Cardiac septum (tissue), 1 donor: ENCODE data around the gene LRG1. TPM values are rescaled to one million over a fixed set of nuclear protein-coding genes. Genes with fewer than 3 reads are reported as not detected.
"Not testable (repeated sequence)": the region's sequence is repeated elsewhere in the genome, so short reads cannot be mapped to it uniquely, and the experiment has no call there.

ENCODE experiments used
- DNase-seq: peaks from one replicate; pipeline ENCODE4 v3.0.0-alpha.2; 2020; ENCODE audit warnings: low spot score
- intact Hi-C: fragments of 100-400 bp; cut with DNase I; formaldehyde crosslinking; loops from one replicate; pipeline ENCODE4 v1.14.0; 2022
- total RNA-seq: library from RNA; stranded (reverse); fragmentation: NEBNext Ultra II Directional; extraction: Animal tissue kit (Norgen Biotek cat#: 25700); gene quantifications from one replicate; pipeline ENCODE4 v1.2.1, GENCODE V29; 2021
- donor health status: DM: no; HTN: no; CAD: no.

The LRG1 gene
- total RNA-seq, 1 donor from 2014 or later = 0.43 TPM

DNA sequence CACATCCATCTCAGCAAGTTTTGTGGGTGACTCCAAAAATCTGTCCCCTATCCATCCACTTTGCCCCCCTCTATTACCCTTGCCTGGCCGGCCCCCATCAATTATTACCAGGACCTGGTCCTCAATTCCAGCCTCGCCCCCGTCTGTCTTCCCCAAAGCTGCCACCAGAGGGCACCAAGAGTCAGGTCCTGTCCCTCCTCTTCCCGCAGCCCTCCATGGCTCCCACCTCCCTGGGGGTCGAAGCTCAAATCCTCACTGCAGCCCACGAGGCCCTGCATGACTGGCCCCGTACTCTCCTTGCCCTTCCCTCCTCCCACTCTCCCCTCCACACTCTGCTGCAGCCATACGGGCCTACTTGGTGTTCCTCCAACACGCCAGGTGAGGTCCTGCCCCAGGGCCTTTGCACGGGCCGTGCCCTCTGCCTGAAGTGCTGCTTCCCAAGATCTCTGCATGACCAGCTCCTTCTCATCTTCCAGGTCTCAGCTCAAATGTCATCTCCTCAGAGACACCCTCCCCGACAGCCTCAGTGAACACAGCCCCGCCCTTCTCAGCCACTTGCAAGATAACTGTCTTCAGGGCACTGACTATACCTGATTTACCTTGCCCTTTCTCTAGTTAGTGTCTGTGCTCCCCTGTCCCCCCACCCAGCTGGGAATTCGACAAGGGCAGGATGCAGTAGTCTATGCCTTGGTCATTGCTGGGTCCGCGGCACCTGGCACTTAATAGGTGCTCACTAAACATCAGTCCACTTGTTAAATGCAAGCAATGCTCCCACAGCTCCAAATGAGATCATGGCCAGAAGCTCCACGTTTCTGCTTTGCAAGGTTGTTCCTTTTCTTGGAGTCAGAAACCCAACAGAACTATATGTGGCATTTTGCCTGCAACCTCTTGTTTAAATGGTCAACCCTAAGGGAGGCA lies 36.4 kb upstream of the LRG1 start:
- DNase-seq = peak; percentile 87
- intact Hi-C loops = no loop called here

DNA sequence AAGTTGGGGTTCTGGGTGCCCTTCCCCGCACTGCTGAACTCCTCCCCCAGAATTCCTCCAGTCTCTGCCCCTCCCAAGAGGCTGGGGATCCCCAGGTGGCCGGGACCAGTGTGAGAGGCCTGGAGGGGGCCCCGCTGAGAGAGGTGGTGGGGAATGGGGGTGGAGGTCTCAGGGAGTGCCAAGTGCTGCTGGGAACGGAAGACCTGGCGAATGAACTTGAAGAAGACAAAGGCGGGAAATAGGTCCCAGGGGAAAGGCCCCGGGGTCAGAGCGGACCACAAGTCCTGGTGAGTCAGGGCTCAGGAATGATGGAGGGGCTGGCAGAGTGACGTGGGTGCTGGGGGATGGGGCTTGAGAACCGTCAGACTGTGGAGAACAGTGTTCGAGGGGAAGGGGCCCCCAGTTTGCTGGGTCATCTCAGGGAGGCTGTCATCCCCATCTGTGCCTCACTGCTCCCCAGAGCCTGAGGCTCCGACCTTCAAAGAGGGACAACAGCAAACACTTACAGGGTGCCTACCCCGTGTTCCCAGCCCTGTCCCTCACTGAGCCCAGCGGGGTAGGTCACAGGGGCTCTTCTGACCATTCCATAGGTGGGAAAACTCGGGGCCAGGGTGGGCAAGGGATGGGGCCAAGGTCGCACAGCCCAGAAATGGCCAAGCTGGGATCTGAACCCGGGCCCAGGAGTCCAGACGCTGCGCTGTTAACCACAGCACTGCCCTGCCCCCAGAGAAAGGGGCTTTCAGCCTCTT lies 35.6 kb upstream of the LRG1 start:
- intact Hi-C loops = loop anchor here (2.0 kb wide), 1 partner anchor 59 kb away; no protein-coding TSS in a partner anchor
- peak; percentile 85 for DNase-seq

DNA sequence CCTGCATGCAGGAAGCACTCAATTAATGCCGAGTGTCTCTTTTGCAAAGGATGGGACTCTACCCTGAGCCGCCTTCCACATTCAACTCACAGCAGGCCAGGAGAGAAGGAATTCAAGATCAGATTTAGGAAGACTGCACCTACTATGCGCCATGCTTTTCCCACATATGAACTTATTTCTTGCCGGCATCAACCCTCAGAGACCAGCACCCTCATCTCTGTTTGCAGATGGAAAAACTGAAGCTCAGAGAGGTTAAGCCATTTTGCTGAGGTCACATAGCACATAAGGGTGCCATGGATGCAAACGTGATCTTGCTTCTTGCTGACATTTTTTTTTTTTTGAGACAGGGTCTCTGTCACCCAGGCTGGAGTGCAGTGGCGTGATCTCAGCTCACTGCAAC lies 33.8 kb upstream of the LRG1 start:
- DNase-seq = no peak
- intact Hi-C loops = loop anchor here (2.0 kb wide), 1 partner anchor 61 kb away; no protein-coding TSS in a partner anchor

DNA sequence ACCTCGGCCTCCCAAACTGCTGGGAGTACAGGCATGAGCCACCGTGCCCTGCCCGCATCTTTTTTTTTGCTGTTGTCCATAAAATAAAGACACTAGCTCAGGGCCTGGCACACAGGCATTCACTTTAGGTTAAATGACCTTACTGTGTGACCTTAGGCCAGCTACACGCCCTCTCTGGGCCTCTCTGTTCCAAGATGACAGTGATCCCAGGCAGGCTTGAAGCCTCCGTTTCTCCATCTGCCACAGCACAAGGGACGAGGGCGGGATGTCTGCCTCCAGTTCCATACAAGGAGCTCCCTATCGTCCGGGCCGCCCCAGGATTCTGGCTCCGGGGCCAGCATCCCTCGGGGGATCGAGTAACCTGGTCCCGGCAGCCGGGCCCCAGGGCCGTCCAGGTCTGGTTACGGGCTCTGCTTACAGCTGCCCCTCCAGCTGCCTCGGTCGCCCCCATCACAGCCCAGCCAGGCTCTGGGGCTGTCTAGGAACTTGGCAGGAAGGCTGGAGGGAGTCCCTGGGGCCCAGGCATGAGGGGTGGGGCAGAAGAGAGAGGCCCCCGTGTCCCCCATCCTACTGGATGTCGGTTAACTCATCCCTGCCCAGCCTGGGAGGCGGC lies 31.6 kb upstream of the LRG1 start:
- intact Hi-C loops = no loop called here
- DNase-seq = no peak

DNA sequence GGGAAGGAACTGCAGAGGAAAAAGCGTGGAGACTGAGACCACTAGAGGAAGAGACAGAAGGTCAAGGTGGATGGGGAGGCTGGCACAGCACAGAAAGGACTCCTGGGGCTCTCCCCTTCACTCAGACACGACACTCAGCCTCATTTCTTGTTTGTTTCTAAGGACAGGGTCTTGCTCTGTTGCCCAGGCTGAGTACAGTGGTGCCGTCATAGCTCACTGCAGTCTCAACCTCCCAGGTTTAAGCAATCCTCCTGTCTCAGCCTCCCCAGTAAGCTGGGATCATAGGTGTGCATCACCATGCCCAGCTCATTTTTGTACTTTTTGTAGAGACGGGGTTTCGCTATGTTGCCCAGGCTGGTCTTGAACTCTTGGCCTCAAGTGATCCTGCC lies 31.1 kb upstream of the LRG1 start:
- intact Hi-C loops = no loop called here
- DNase-seq = no peak

DNA sequence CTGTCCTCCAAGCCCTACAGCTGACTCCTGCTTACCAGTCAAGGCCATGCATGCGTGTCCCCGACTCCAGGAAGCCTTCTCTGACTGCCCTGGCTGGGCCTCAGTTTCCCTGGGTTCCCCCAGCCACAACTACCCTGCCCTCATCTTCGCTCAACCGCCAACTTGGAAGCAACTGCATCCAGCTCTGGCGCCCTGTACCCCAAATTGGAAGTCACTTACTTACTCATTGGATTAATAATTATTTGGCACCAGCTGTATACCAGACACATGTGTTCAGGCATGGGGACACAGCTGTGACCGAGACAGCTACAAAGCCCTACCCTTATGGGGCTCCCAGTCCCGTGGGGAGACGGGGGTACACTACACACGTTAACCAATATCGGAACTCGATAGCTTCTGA lies 30.6 kb upstream of the LRG1 start:
- DNase-seq = no peak

DNA sequence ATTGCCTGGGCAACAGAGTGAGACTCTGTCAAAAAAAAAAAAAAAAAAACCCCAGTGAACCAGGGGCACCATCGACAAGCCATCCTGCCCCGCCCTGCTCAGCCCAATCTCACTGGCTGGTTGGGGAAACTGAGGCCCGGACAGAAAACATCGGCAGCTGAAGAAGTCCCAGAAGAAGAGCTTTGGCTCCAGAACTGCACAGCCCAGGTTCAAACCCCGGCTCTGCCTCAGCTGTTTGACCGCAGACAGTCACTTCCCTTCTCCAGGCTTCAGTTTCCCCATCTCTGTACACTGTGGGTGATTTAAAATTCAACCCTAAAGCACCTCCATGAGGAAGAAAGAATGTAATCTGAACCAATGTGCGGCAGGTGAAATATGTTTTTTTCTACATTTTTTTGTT lies 29.1 kb upstream of the LRG1 start:
- intact Hi-C loops = no loop called here
- no peak for DNase-seq

More for the DNA sequence above, 30.6 kb upstream of the LRG1 start:
- intact Hi-C loops = no loop called here

DNA sequence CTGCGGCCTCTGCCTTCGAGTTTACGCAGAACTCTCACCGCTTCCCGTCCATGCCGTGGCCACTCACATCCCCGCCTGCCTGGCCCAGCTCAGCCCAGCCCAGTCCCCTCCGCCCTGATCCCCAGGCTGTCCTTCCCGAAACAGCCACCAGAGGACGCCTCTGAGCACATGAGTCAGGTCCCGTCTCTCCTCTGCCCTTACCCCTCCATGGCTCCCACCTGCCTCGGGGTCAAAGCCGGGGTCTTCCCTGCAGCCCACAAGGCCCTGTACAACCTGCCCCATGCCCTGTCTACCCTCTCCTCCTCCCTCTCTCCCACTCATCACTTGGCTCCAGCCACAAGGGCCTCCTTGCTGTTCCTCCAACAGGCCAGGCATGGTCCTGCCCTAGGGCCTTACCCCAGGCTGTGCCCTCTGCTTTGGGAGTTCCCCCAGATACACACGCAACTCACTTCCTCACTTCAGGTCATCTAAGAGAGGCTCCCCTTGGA lies 27.8 kb upstream of the LRG1 start:
- intact Hi-C loops = no loop called here
- peak; percentile 87 for DNase-seq

DNA sequence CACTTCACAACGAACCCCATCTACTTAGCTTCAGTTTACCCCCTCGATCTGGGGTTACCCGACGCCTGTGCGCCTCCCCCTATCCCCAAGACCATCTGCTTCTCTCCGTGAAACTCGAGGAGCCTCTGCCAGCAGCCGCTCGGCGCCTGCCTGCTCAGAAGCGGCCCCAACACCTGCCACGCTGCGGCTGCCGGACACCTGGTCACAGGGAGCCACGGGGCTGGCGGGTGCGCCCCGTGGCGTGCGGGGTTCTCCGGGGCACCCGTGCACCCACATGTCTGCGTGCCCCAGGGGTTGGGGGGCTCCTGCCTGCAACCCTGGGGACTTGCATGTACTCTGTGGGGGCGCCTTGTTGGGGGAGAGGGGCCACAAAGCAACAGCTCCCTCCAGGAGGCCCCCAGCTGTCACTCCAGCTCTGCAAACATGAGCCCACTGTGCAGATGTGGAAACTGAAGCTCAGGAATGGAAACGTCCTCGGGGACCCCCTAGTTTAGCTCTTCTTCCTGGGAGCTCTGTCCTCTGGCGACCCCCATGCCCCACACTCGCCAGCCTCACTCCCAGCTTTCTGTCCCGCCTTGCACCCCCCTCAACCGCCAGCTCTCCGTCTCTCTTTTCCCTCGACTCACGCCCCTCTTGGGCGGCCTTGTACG lies 26.7 kb upstream of the LRG1 start:
- intact Hi-C loops = no loop called here

DNA sequence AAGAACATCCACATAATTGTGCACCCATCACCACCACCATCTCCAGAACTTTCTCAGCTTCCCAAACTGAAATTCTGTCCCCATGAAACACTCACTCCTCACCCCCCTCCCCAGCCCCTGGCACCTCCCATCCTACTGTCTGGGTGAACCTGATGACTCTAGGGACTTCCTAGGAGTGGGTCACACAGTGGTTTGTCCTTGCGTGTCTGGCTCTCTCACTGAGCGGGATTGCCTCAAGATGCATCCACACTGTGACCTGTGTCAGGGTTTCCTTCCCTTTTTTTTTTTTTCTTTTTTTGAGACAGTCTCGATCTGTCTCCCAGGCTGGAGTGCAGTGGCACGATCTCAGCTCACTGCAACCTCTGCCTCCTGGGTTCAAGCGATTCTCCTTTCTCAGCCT lies 23.7 kb upstream of the LRG1 start:
- DNase-seq, intact Hi-C loops: not testable (repeated sequence)

More for the DNA sequence above, 26.7 kb upstream of the LRG1 start:
- no peak for DNase-seq

DNA sequence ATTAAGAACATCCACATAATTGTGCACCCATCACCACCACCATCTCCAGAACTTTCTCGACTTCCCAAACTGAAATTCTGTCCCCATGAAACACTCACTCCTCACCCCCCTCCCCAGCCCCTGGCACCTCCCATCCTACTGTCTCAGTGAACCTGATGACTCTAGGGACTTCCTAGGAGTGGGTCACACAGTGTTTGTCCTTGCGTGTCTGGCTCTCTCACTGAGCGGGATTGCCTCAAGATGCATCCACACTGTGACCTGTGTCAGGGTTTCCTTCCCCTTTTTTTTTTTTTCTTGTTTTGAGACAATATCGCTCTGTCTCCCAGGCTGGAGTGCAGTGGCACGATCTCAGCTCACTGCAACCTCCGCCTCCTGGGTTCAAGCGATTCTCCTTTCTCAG lies 22.2 kb upstream of the LRG1 start:
- intact Hi-C loops, DNase-seq: not testable (repeated sequence)

DNA sequence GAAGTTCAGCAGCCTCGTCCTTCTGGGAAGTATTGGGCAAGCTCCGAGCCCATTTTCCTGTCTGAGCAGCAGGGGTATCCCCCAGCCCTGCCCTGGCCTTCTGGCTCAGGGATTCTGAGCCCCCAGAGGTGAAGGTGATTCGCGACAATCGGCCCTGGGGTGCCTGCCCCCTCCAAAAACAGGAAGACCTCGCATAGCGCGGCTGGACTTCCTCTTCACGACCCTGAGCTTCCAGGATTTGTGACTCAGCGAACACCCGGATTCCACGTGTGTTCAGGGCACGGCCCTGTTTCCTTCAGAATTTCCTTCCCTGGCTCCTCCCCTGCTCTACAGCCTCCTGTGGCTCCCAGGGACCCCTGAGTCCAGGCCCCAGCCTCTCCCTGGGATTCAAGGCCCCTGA lies 19.7 kb upstream of the LRG1 start, which contains the start of gene SEMA6B:
TSS of gene SEMA6B (minus strand) at position 116 of the 400 bp plus-strand sequence. CDS start 1,227 bp downstream, outside the sequence.
- DNase-seq = peak; percentile 90
- intact Hi-C loops = loop anchor here (5.0 kb wide), 1 partner anchor 78 kb away; the partner anchor contains the start of gene TNFAIP8L1

DNA sequence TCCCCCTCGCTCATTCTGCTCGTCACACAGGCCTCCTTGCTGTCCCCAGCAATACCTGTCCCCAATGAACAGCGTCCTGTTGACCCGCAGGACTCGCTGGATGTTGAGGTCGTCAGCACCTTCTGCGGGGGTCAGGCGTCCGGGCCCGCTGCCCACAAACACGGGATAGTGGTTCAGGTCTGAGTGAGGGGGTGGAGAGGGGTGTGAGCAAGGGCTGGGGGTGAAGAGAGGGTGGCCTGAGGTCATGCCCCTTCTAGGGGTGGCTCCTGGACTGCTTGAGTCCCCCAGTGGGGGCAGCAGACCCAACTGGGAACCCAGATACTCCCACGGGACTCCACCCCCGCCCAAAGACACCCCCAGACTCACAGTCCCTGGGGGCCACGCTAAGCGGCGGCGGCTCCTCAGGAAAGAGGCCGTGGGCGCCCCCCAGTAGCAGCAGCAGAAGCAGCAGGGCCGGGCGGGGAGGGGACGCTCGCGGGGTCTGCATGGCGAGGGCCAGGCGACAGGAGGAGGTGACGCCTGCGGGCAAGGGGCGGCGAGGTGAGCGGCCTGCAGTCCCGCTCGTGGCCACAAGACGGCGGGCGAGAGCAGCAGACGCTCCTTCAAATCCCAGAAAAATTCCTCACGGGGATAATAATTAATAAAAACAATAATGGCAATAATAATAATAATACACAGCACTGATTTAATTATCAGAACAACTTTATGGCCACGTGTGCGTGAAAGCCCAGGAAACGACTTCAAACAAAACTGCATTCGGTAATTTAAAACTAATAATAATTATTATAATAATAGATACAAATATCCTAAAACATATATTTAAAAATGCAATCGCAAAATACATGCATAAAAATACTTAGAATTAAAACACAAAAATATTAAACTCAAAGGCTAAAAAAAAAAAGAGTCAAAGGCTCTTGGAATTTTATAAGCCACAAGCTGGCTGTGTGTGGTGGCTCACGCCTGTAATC lies 18.4 kb upstream of the LRG1 start:
- DNase-seq = no peak
- intact Hi-C loops = loop anchor here (5.0 kb wide), 1 partner anchor 79 kb away; the partner anchor contains the start of gene TNFAIP8L1

DNA sequence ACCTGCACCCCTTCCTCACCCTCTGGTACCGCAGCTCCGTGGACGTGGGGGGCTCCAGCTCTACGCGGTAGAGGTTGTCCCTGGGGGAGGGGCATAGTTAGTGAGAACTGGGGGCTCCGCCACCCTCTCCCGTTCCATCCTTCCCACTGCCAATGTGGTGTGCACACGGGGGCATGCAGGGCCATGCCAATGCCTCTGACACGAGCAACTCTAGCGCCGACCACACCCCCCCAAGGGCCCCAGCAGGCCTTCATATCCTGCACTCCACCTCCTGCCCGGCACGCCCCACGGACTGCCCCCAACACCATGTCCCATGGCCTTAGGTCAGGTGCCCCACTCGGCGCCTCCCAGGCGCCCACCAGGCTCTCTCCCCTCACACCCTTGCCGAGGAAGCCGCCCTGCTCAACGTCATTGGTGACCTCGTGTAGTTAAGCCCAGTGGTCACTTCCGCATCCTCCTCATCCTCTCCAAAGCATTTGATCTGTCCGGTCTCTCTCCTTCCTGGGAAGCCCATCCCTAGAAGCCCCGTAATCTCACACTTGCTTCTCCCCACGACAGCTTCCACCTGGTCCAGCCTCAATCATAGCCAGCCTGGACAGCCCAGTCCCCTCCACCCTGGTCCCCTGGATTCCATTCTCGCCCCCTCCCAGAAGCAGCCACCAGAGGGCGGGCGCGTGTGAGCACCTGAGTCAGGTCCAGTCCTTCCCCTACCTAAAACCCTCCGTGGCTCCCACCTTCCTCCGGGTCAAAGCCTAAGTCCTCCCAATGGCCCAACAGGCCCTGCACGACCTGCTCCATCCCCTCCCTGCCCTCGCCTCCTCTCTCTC lies 17.5 kb upstream of the LRG1 start:
- no peak for DNase-seq

DNA sequence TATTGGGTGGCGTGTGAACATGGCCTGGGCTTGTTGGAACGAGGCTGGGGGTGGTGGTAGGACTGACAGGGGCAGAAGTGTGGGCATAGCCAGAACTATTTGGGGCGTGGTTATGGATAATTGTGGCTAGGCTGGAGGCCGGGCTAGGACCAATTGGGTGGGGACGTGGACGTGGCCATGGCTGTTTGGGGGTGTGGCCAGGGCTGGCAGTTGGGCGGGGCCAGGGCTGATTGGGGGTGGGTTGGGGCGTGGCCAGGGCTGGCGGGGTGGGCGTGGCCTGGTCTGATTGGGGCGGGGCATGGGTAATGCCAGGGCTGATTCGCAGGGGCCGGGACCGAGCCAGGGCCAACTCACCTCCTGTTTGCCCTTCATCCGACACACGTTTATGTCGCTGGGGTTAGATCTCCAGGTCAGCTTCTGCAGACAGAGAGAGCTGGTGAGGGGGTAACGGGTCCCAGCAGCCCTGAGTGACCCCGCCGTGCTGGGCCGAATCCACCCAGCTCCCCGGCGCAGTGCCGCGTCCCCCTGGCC lies 16.8 kb upstream of the LRG1 start:
- intact Hi-C loops = loop anchor here (5.0 kb wide), 1 partner anchor 81 kb away; the partner anchor contains the start of gene TNFAIP8L1
- no peak for DNase-seq

More for the DNA sequence above, 17.5 kb upstream of the LRG1 start:
- intact Hi-C loops = loop anchor here (5.0 kb wide), 1 partner anchor 80 kb away; the partner anchor contains the start of gene TNFAIP8L1

DNA sequence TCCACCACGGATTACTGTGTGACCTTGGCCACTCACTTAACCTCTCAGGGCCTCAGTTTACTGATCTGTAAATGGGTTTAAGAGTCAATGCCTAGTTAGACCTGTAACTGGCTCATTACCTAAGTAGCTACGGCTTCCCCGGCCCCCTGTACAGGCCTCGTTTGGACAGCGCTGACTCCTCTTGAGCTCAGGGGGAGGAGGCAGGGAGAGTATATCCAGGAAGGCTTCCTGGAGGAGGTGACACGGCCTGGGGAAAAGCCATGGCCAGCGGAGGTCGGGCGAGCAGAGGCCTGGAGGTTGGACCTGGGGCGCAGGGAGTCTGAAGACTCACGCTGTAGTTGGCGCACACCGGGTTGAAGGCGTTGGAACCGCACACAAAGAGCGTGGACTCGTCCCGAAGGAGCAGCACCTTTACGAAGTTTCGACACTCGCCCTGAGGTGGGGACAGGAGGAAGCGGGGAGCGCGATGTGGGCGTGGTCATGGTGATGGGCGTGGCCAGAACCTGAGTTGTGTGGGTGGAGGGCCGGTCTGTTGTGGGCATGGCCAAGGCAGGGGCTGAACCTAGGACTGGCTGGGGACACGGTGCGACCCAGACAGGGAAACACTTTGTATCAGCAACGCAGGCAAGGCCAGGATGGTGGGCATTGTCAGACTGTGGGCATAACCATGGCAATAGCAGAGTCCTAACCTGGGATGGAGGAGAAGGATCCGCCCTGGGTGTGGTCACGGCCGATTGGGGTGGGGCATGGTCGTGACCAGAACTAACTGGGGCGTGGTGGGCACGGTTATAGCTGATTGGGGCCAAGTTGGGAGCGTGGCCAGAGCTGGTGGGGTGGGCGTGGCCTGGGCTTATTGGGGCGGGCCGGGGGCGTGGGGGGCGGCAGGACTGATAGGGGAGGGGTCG lies 16.1 kb upstream of the LRG1 start:
- DNase-seq = no peak
- intact Hi-C loops = loop anchor here (5.0 kb wide), 1 partner anchor 81 kb away; the partner anchor contains the start of gene TNFAIP8L1
